Lung (tissue), 12 donors: Measurements from ENCODE around the gene QRFP. TPM values are rescaled to one million over a fixed set of nuclear protein-coding genes. Genes with fewer than 3 reads are reported as not detected.

Experiments used
- ATAC-seq: fragments of 200-7000 bp; cut with Tn5 transposase; one replicate; pipeline ENCODE4 v1.9.1; 2020; ENCODE audit warnings: moderate number of reproducible peaks; ENCODE audit not compliant: insufficient read depth, low FRiP score
- DNase-seq, 3 donors: peaks; one replicate each; pipeline ENCODE4 v3.0.0-alpha.2; 2013 to 2017
- H3K27ac ChIP-seq, 2 donors: one replicate each; pipeline ENCODE4 v1.5.1; 2013; ENCODE audit warnings: mild to moderate bottlenecking in 2 of 2, moderate library complexity in 2 of 2, control low read depth in 1 of 2, inconsistent platforms in 1 of 2, low read depth in 1 of 2, low read length in 1 of 2
- H3K27me3 ChIP-seq, 3 donors: one replicate each; pipeline ENCODE4 v1.5.1; 2013; ENCODE audit warnings: low read length in 2 of 3; ENCODE audit not compliant: control insufficient read depth in 3 of 3, insufficient read depth in 3 of 3
- H3K36me3 ChIP-seq, 4 donors: one replicate each; pipeline ENCODE4 v1.5.1; 2013; ENCODE audit warnings: low read length in 4 of 4, mild to moderate bottlenecking in 1 of 4, moderate library complexity in 1 of 4; ENCODE audit not compliant: control insufficient read depth in 4 of 4, insufficient read depth in 4 of 4
- H3K4me1 ChIP-seq, 5 donors: one replicate each; pipeline ENCODE4 v1.5.1; 2013; ENCODE audit warnings: low read length in 5 of 5, mild to moderate bottlenecking in 2 of 5, moderate library complexity in 1 of 5; ENCODE audit not compliant: control insufficient read depth in 5 of 5, insufficient read depth in 5 of 5
- H3K4me3 ChIP-seq: one replicate; pipeline ENCODE4 v1.5.1; 2013; ENCODE audit warnings: mild to moderate bottlenecking, control low read depth, moderate library complexity
- H3K9ac ChIP-seq, 2 donors: one replicate each; pipeline ENCODE4 v1.5.1; 2013; ENCODE audit warnings: low read length in 2 of 2, control low read depth in 1 of 2; ENCODE audit not compliant: insufficient read depth in 1 of 2
- H3K9me3 ChIP-seq, 4 donors: one replicate each; pipeline ENCODE4 v1.5.1; 2013; ENCODE audit warnings: low read length in 3 of 4, mild to moderate bottlenecking in 1 of 4, moderate library complexity in 1 of 4; ENCODE audit not compliant: control insufficient read depth in 4 of 4, insufficient read depth in 3 of 4
- CTCF ChIP-seq: IDR thresholded peaks from 2 replicates; pipeline ENCODE4 v1.5.1; 2012; ENCODE audit warnings: mild to moderate bottlenecking; ENCODE audit errors: control extremely low read depth, extremely low read depth
- WGBS, 2 donors: extraction: QIAGEN DNeasy Blood & Tissue Kit; methylation state at CpG; one replicate each; pipeline ENCODE4 v1.1.7; 2013; 5-methylcytosine and 5-hydroxymethylcytosine counted together
- polyA plus RNA-seq, 2 donors: library from polyadenylated mRNA; stranded (reverse); fragments of 200-250 nt; gene quantifications; one replicate each; pipeline ENCODE4 v1.2.1, GENCODE V29; 2013
- total RNA-seq, 2 donors: library from RNA; depleted of rRNA in 1 of 2; stranded (reverse); fragments of >200 nt in 1 of 2; gene quantifications; one replicate each; pipeline ENCODE4 v1.2.1, GENCODE V29; 2014 to 2021
- donor health status: control.
- donor health status: control.
- donor health status: Bipolar disorder and iron deficiency.
- donor health status: healthy.
- donor health status: DM: yes; HTN: yes; CAD: no.

QRFP gene
- total and polyA plus RNA-seq, 4 donors: 0.13 to 0.16 TPM; not detected in 2

GRCh38 chr9:130943777-130944176 is 47.2 kb upstream of the QRFP start:
- Histone ChIP-seq H3K9ac (no peak overlapping the region), H3K4me3 (no peak overlapping the region), H3K27me3 (peaks cover 10 to 42% (median 11%) of the 10 kb centered on the region in 3 donors), H3K27ac (no peak overlapping the region), H3K9me3 (no peaks in the 10 kb centered on the region), H3K4me1 (peaks cover 0 to 3% (median 0%) of the 10 kb centered on the region in 5 donors), H3K36me3 (no peaks in the 10 kb centered on the region)
- ATAC-seq (no peak), DNase-seq (peak in 1 of 3 donors; percentile 36)
- TF ChIP-seq CTCF: no peak
- 40 to 57% methylated on average over 14 of the region's 14 CpGs for WGBS, 2 donors

DNA sequence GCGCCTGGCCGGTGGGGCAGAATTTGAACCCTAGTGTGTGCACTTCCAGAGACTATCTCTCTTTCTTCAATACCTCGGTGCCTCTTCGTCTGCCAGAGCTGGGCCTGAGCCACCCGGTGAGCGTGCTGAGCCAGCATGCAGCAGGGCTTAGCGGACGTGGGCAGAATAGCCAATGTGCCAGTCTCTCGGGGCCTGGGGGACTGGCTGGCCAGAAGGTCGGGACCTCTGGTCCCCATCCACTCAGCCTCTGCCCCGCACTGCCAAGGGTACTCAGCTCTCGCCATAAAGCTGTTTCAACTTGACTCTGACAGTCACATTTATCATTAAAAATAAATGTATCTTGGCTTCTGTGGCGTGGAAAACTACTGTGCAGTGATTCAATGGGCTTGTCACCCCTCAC is 46.6 kb upstream of the QRFP start:
- TF ChIP-seq CTCF: no peak
- Histone ChIP-seq H3K36me3 (no peaks in the 10 kb centered on the region), H3K27ac (no peak overlapping the region), H3K4me1 (peaks cover 0 to 5% (median 0%) of the 10 kb centered on the region in 5 donors), H3K4me3 (no peak overlapping the region), H3K9ac (no peak overlapping the region), H3K9me3 (no peaks in the 10 kb centered on the region), H3K27me3 (peaks cover 10 to 43% (median 11%) of the 10 kb centered on the region in 3 donors)
- WGBS, 2 donors: 56 to 72% methylated on average over 13 of the region's 13 CpGs
- no peak for ATAC-seq
- DNase-seq: no peak

DNA sequence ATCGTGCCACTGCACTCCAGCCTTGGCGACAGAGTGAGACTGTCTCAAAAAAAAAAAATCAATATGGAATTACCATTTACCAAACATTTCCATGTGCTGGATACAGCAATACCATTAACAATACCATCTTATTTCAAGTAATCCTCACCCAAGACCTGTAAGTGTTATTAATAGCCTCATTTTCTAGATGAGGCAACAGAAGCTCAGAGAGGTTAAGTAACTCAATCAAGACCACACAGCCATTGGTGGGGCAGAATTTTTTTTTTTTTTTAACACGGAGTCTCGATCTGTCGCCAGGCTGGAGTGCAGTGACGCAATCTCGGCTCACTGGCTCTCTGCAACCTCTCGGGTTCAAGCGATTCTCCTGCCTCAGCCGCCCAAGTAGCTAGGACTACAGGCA is 46.1 kb upstream of the QRFP start:
- H3K9me3 ChIP-seq: no peaks in the 10 kb centered on the region
- DNase-seq: no peak
- no peak for ATAC-seq
- 69 to 73% methylated on average over 10 of the region's 10 CpGs for WGBS, 2 donors
- TF ChIP-seq CTCF: no peak
- H3K4me3 ChIP-seq: no peak overlapping the region
- H3K36me3 ChIP-seq: no peaks in the 10 kb centered on the region
- peaks cover 11 to 45% (median 15%) of the 10 kb centered on the region in 3 donors for H3K27me3 ChIP-seq
- H3K4me1 ChIP-seq: peaks cover 0 to 7% (median 0%) of the 10 kb centered on the region in 5 donors
- H3K9ac ChIP-seq: no peak overlapping the region
- no peak overlapping the region for H3K27ac ChIP-seq

GRCh38 chr9:130942084-130942483 is 45.5 kb upstream of the QRFP start:
- Histone ChIP-seq H3K36me3 (no peaks in the 10 kb centered on the region), H3K27ac (no peak overlapping the region), H3K4me1 (peaks cover 0 to 7% (median 0%) of the 10 kb centered on the region in 5 donors), H3K9me3 (no peaks in the 10 kb centered on the region), H3K4me3 (no peak overlapping the region), H3K27me3 (peaks cover 15 to 51% (median 17%) of the 10 kb centered on the region in 3 donors), H3K9ac (no peak overlapping the region)
- no peak for TF ChIP-seq CTCF
- WGBS, 2 donors: 87 to 88% methylated on average over 6 of the region's 6 CpGs
- DNase-seq: no peak
- no peak for ATAC-seq
